ENCODE results near the gene ABLIM1. TPM values are rescaled to one million over a fixed set of nuclear protein-coding genes. Genes with fewer than 3 reads are reported as not detected.

The ABLIM1 gene
- total and polyA plus RNA-seq, 2 of the 13 experiments (the other 11 are each of a cell fraction or from before 2014, with no cell fraction given): 59.4 to 92.7 TPM

DNA sequence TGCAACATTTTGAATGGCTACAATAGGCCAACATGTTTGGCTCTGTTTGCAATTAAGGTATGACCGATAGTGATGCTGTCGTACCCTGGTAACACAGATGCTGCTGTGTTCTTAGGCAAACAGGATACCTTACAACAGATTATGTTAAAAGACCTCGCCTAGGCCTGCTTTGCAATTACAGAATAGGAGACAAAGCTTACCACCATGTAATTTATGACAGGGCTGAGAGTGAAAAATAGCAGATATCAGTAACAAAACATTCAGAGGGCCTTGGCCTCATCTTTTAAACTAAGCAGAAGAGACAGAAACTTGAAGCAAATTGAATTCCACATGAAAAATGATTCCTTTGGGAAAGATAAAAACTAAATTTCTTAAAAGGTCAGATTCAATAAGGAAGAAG, 29.4 kb upstream of the ABLIM1 start (continued):
- TF ChIP-seq ZNF629 (CRISPR knock-in tag; conservative IDR thresholded peaks at IDR 0.05) (no peak), ZFAT (CRISPR knock-in tag; conservative IDR thresholded peaks at IDR 0.05) (no peak), GFI1 (CRISPR knock-in tag; IDR thresholded peaks at IDR 0.05; ENCODE audit: borderline replicate concordance) (no peak), RBM39 (IDR thresholded peaks at IDR 0.05; ENCODE audit: low read depth, low read length, poor library complexity, severe bottlenecking) (no peak)

DNA sequence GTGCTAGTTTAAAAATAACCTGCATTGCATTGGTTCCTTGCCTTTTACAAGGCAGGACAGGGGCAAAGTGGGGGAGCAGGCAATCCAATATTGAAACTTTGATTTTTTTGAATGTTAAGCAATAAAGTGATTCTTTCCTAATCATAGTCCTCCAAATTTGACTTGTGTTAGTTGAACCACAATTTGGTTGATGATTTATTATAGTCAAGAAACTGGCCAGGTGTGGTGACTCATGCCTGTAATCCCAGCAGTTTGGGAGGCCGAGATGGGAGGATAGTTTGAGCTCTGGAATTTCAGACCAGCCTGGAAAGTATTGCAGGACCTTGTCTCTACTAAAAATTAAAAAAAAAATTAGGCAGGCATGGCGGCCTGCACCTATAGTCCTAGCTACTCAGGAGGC, 27.9 kb upstream of the ABLIM1 start:
- Histone ChIP-seq H2AFZ (ENCODE audit: low read length) (no peak overlapping the region), H3K4me2 (ENCODE audit: low read depth, low read length) (no peak overlapping the region), H3K4me3 (replicated peaks in 1 of 3; ENCODE audit: insufficient read depth in 1 of 3, low read depth in 2 of 3, low read length in 3 of 3) (no peak overlapping the region), H3K36me3 (replicated peaks in 1 of 2; ENCODE audit: control insufficient read depth in 1 of 2, insufficient read depth in 2 of 2, low read length in 2 of 2) (no peaks in the 10 kb centered on the region), H4K20me1 (ENCODE audit: insufficient read depth, low read length) (no peaks in the 10 kb centered on the region), H3K27me3 (ENCODE audit: control insufficient read depth in 1 of 2, insufficient read depth in 2 of 2, low read length in 2 of 2) (no peaks in the 10 kb centered on the region), H3K4me1 (ENCODE audit: insufficient read depth, low read length) (peaks cover 42% of the 10 kb centered on the region), H3K79me2 (ENCODE audit: insufficient read depth, low read length) (no peaks in the 10 kb centered on the region), H3K9me3 (ENCODE audit: low read length) (no peaks in the 10 kb centered on the region), H3K9ac (ENCODE audit: insufficient read depth, low read depth, low read length) (no peak overlapping the region), H3K27ac (ENCODE audit: extremely low read length, insufficient read depth, low read length) (no peak overlapping the region)
- no TSS peak for BruUV-seq (replicated peaks)
- TF ChIP-seq FOSL2 (CRISPR knock-in tag; IDR thresholded peaks at IDR 0.05) (peak; percentile 41; the same call in 1 of the 2 replicates), ZNF230 (CRISPR knock-in tag; IDR thresholded peaks at IDR 0.05) (no peak)
- no peak for FAIRE-seq
- ChIA-PET POLR2A (interaction anchor here (1.2 to 2.3 kb wide), 3 partner anchors 35 to 54 kb away, joined by 3 to 8 read pairs (median 3); no protein-coding TSS in a partner anchor), CTCF (ENCODE audit: low intra/inter-chr PET ratio, low total read pairs) (no interaction called here)
- no peak for DNase-seq (ENCODE audit: low spot score)
- intact Hi-C loops (cut with micrococcal nuclease; ENCODE audit: unreplicated experiment): no loop called here
- in situ Hi-C loops (cut with HindIII; ENCODE audit: extremely low pct_ligation_motif_present, low pct_unique_long_range_greater_than_20kb): no loop called here
- ATAC-seq: no peak
- 81% methylated on average over 2 of the region's 2 CpGs for WGBS (ENCODE audit: low lambda C conversion rate)

DNA sequence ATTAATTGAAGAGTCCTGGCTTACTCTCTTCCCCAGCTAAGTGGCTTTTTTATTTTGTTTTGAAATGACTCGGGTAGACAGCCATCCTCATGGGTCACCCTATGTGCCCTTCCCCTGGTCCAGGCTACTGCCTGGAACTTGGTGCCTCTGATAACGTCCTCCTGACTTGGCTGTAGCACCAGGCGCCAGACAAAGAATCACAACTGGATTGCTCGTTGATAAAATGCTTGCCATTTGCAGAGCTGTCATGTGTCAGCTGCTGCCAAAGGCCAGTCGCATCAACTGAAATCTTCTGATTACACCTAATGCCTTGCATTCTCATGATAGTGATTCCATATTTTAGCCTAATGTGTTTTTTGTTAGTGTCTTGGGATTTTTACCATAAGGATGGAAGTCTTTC, 27.4 kb upstream of the ABLIM1 start:
- in situ Hi-C loops (cut with HindIII; ENCODE audit: extremely low pct_ligation_motif_present, low pct_unique_long_range_greater_than_20kb) (no loop called here), intact Hi-C loops (cut with micrococcal nuclease; ENCODE audit: unreplicated experiment) (no loop called here)
- CTCF ChIA-PET (ENCODE audit: low intra/inter-chr PET ratio, low total read pairs): no interaction called here
- Histone ChIP-seq H3K79me2 (ENCODE audit: insufficient read depth, low read length) (no peaks in the 10 kb centered on the region), H3K9ac (ENCODE audit: insufficient read depth, low read depth, low read length) (peak overlapping the region; percentile 19; the same call in 1 of the 2 replicates), H3K4me3 (replicated peaks in 1 of 3; ENCODE audit: insufficient read depth in 1 of 3, low read depth in 2 of 3, low read length in 3 of 3) (no peak overlapping the region; a peak in 1 of 6 replicates), H4K20me1 (ENCODE audit: insufficient read depth, low read length) (no peaks in the 10 kb centered on the region), H3K4me1 (ENCODE audit: insufficient read depth, low read length) (peaks cover 42% of the 10 kb centered on the region), H3K4me2 (ENCODE audit: low read depth, low read length) (peak overlapping the region; percentile 90), H3K9me3 (ENCODE audit: low read length) (no peaks in the 10 kb centered on the region), H3K27ac (ENCODE audit: extremely low read length, insufficient read depth, low read length) (peak overlapping the region; percentile 69), H3K36me3 (replicated peaks in 1 of 2; ENCODE audit: control insufficient read depth in 1 of 2, insufficient read depth in 2 of 2, low read length in 2 of 2) (no peaks in the 10 kb centered on the region), H3K27me3 (ENCODE audit: control insufficient read depth in 1 of 2, insufficient read depth in 2 of 2, low read length in 2 of 2) (no peaks in the 10 kb centered on the region), H2AFZ (ENCODE audit: low read length) (no peak overlapping the region)
- FAIRE-seq (no peak), ATAC-seq (no peak), DNase-seq (ENCODE audit: low spot score) (no peak)
- 84% methylated on average over 5 of the region's 5 CpGs for WGBS (ENCODE audit: low lambda C conversion rate)
- BruUV-seq (replicated peaks): no TSS peak
- POLR2A ChIA-PET: interaction anchor here (1.2 to 2.3 kb wide), 7 partner anchors 17 to 58 kb away, joined by 3 to 9 read pairs (median 8); no protein-coding TSS in a partner anchor
- TF ChIP-seq GABPA (IDR thresholded peaks at IDR 0.05; ENCODE audit: low read depth, low read length) (no peak), GABPA (CRISPR knock-in tag; IDR thresholded peaks at IDR 0.05; ENCODE audit: low read depth) (no peak), PAF1 (CRISPR knock-in tag; IDR thresholded peaks at IDR 0.05) (no peak), ZNF781 (CRISPR knock-in tag; IDR thresholded peaks at IDR 0.05; ENCODE audit: borderline replicate concordance, not compliant biosample characterization) (no peak), KDM2A (CRISPR knock-in tag; IDR thresholded peaks at IDR 0.05; ENCODE audit: borderline replicate concordance, low read depth) (no peak), ZNF879 (CRISPR knock-in tag; IDR thresholded peaks at IDR 0.05) (no peak), BRCA1 (CRISPR knock-in tag; IDR thresholded peaks at IDR 0.05) (no peak)
- TF ChIP-seq, protein P1, sequence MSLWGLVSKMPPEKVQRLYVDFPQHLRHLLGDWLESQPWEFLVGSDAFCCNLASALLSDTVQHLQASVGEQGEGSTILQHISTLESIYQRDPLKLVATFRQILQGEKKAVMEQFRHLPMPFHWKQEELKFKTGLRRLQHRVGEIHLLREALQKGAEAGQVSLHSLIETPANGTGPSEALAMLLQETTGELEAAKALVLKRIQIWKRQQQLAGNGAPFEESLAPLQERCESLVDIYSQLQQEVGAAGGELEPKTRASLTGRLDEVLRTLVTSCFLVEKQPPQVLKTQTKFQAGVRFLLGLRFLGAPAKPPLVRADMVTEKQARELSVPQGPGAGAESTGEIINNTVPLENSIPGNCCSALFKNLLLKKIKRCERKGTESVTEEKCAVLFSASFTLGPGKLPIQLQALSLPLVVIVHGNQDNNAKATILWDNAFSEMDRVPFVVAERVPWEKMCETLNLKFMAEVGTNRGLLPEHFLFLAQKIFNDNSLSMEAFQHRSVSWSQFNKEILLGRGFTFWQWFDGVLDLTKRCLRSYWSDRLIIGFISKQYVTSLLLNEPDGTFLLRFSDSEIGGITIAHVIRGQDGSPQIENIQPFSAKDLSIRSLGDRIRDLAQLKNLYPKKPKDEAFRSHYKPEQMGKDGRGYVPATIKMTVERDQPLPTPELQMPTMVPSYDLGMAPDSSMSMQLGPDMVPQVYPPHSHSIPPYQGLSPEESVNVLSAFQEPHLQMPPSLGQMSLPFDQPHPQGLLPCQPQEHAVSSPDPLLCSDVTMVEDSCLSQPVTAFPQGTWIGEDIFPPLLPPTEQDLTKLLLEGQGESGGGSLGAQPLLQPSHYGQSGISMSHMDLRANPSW (CRISPR knock-in tag; IDR thresholded peaks at IDR 0.05; ENCODE audit: borderline replicate concordance): no peak
- TF ChIP-seq, protein P2, sequence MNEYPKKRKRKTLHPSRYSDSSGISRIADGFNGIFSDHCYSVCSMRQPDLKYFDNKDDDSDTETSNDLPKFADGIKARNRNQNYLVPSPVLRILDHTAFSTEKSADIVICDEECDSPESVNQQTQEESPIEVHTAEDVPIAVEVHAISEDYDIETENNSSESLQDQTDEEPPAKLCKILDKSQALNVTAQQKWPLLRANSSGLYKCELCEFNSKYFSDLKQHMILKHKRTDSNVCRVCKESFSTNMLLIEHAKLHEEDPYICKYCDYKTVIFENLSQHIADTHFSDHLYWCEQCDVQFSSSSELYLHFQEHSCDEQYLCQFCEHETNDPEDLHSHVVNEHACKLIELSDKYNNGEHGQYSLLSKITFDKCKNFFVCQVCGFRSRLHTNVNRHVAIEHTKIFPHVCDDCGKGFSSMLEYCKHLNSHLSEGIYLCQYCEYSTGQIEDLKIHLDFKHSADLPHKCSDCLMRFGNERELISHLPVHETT (CRISPR knock-in tag; conservative IDR thresholded peaks at IDR 0.05): no peak

Measured in HepG2 (cell line).